Mucosa of descending colon (tissue), 3 donors: ENCODE data around the gene MLPH. TPM values are rescaled to one million over a fixed set of nuclear protein-coding genes. Genes with fewer than 3 reads are reported as not detected.
A peak's percentile ranks its signal among the peaks of the same experiment; 100 is the strongest.

Source experiments
- ATAC-seq: fragments of 200-7000 bp; cut with Tn5 transposase; one replicate; pipeline ENCODE4 v1.9.1; 2020; ENCODE audit warnings: mild to moderate bottlenecking, moderate library complexity
- DNase-seq, 3 donors: peaks; one replicate each; pipeline ENCODE4 v3.0.0-alpha.2; 2020
- H3K36me3 ChIP-seq: fragments of 200-600 bp; one replicate; pipeline ENCODE4 v1.8.0; 2021; ENCODE audit warnings: low read depth, mild to moderate bottlenecking
- H3K4me1 ChIP-seq: fragments of 200-600 bp; one replicate; pipeline ENCODE4 v1.8.0; 2021; ENCODE audit warnings: low read depth, mild to moderate bottlenecking
- H3K4me3 ChIP-seq: fragments of 200-600 bp; one replicate; pipeline ENCODE4 v1.8.0; 2021; ENCODE audit warnings: mild to moderate bottlenecking
- H3K9me3 ChIP-seq: fragments of 200-600 bp; one replicate; pipeline ENCODE4 v1.8.0; 2021; ENCODE audit warnings: mild to moderate bottlenecking
- intact Hi-C, 2 donors: fragments of 100-400 bp; cut with DNase I in 1 of 2; cut with micrococcal nuclease in 1 of 2; formaldehyde crosslinking; loops; one replicate each; pipeline versions ENCODE4 v1.11.0 to v1.11.1; 2022; cut with DNase I, micrococcal nuclease
- total RNA-seq, 3 donors: library from RNA; stranded (reverse); fragmentation: NEBNext Ultra II Directional in 2 of 3; extraction: Animal tissue kit (Norgen Biotek cat#: 25700) in 2 of 3; gene quantifications; one replicate each; pipeline versions ENCODE4 v1.2.1 to v1.2.4, GENCODE V29; 2021 to 2023
- TF ChIP-seq, protein P1 (sequence below): fragments of 200-600 bp; IDR thresholded peaks from one replicate; pipeline ENCODE4 v1.8.0; 2022; ENCODE audit warnings: antibody characterized with exemption, mild to moderate bottlenecking
- donor health status: DM: no; HTN: no; CAD: no; lungs with moderate emphysema.
- donor health status: DM: no; HTN: no; CAD: no.
- donor health status: DM: no; HTN: yes; CAD: no.

The MLPH gene
- total RNA-seq, 3 donors from 2014 or later = 46.8 to 133 (median 121) TPM

DNA sequence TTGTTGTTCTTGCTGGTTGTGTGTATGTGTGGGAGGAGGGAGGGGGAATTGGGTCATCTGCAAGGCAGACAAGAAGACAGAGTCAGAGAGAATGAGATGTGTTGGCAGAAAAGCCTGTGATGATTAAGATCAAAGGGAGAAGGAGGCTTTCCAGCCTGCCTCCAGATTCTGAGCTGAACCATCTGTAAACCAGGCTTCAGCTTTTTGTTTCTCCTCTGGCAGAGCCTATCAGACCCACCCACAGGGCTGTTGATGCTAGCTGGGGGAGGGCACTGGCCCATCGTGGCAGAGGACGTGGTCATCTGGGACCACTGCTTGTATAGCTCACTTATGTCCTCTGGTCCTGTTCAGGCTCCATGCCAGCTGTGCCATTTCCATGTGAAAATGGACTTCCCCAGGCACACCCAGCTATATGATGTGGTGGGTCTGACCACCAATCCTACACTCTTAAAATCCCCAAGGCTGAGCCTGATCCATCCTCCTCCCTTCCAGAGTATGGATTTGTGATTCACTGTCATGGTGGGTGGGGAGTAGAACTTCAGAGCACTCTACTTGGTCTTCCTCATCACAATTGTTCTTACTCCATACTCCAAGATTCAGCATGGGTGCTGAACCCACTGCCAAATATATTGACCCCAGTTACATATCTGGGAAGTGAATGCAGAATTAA lies 45.3 kb upstream of the MLPH start:
- intact Hi-C loops = no loop called here
- DNase-seq (no peak), ATAC-seq (peak; percentile 20)
- TF ChIP-seq, protein P1, sequence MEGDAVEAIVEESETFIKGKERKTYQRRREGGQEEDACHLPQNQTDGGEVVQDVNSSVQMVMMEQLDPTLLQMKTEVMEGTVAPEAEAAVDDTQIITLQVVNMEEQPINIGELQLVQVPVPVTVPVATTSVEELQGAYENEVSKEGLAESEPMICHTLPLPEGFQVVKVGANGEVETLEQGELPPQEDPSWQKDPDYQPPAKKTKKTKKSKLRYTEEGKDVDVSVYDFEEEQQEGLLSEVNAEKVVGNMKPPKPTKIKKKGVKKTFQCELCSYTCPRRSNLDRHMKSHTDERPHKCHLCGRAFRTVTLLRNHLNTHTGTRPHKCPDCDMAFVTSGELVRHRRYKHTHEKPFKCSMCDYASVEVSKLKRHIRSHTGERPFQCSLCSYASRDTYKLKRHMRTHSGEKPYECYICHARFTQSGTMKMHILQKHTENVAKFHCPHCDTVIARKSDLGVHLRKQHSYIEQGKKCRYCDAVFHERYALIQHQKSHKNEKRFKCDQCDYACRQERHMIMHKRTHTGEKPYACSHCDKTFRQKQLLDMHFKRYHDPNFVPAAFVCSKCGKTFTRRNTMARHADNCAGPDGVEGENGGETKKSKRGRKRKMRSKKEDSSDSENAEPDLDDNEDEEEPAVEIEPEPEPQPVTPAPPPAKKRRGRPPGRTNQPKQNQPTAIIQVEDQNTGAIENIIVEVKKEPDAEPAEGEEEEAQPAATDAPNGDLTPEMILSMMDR = no peak
- Histone ChIP-seq H3K36me3 (no peaks in the 10 kb centered on the region), H3K4me3 (no peak overlapping the region), H3K4me1 (no peaks in the 10 kb centered on the region), H3K9me3 (no peaks in the 10 kb centered on the region)

DNA sequence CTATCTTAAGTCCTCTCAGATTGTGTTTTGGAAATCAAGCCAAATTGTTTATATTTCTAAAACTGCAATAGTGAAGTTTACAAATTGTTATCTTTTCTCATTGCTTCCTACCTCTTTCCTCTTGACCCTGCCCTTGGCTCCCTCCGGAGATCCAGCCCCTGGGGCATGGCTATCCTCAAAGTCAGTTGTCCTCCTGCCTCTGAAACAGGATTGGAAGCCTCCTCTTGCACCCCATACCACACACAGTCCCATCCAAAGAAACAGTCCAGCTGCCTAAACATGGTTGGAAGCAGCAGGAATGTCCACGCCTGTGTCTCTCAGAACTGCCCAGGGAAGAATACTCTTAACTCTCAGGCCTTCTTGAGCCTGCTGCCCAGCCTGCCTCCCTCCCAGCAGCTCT lies 43.0 kb upstream of the MLPH start:
- no peak for DNase-seq

DNA sequence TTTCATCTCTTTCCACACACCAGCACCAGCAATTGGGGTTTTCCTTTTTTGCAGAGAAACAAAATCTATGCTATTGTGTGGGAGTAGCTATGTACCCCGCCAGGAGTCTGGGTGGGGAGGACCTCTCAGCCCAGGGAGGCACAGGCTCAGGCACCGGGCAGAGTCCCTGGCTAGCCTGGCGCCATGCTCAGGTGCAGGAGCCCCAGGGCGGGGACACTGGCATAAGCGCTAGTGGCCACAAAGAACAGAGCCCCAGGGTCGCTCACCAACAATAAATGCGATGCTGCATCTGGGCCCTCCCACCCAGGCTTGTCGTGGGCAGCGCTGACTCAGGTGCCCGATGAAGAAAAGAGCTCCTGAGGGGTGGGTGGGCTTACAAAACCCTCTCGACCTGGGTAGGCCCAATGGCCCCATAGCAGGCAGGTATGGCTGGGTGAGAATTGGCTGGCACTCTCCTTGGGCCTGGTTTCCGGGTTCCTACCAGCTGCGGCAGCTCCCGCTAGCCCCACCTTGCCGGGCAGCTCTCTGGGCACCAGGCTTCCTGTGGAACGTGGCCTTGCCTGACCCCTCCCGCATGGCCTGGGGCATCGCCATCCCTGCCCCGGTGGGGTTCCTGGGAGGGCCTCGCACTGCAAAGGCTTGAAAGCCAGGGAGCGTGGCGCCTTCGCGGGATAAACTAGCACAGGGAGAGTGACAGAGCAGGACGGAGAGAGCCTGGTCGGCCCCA lies 41.3 kb upstream of the MLPH start:
- no peaks in the 10 kb centered on the region for H3K4me1 ChIP-seq
- DNase-seq = no peak
- H3K9me3 ChIP-seq = no peaks in the 10 kb centered on the region
- intact Hi-C loops = no loop called here
- TF ChIP-seq, protein P1 = no peak
- ATAC-seq = no peak
- no peak overlapping the region for H3K4me3 ChIP-seq
- no peaks in the 10 kb centered on the region for H3K36me3 ChIP-seq

More for the DNA sequence above, 43.0 kb upstream of the MLPH start:
- ATAC-seq = no peak
- TF ChIP-seq, protein P1 = no peak
- Histone ChIP-seq H3K4me3 (no peak overlapping the region), H3K4me1 (no peaks in the 10 kb centered on the region), H3K9me3 (no peaks in the 10 kb centered on the region), H3K36me3 (no peaks in the 10 kb centered on the region)
- intact Hi-C loops = no loop called here

DNA sequence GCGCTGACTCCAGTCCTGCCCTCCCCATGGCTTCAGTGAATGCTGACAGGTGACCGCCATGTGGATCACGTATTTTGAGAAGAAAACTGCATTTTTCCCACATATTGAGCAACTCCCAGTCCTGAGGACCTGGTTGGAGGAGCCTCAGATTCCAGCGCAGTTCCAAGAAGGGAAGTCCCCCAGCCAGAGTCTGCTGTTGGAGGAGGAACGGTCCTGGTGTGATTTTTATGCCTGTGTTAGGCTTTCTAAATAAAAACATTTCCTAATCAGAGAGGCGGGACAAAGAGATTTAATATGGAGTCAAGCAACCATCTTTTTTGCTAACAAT lies 40.7 kb upstream of the MLPH start:
- TF ChIP-seq, protein P1 = no peak
- DNase-seq (no peak), ATAC-seq (no peak)
- Histone ChIP-seq H3K4me1 (no peaks in the 10 kb centered on the region), H3K4me3 (no peak overlapping the region), H3K9me3 (no peaks in the 10 kb centered on the region), H3K36me3 (no peaks in the 10 kb centered on the region)
- intact Hi-C loops = no loop called here

DNA sequence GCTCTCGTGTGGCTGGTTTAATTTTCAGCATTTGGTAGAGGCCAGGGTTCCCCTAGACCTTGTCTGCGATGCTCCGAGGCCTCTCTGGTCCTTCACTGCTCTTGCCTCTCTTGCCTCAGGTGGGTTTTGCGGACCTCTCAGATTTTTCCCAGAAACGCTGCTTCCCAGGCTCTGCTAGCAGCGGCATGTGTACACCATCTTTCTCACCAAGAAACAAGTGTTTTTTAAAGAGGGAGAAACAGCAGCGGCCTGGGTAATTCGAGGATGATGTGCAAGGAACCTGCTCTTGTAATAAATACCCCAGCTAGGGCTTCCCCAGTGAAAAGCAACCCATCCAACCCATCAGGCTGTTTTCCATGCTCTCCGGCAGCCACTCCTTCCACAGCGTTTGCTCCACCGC lies 39.6 kb upstream of the MLPH start:
- intact Hi-C loops = no loop called here
- no peaks in the 10 kb centered on the region for H3K9me3 ChIP-seq
- no peaks in the 10 kb centered on the region for H3K36me3 ChIP-seq
- DNase-seq = no peak
- no peak overlapping the region for H3K4me3 ChIP-seq
- TF ChIP-seq, protein P1 = no peak
- no peaks in the 10 kb centered on the region for H3K4me1 ChIP-seq
- ATAC-seq = no peak
